Measurements from ENCODE around the gene XPO5.
"Not testable (repeated sequence)": the region's sequence is repeated elsewhere in the genome, so short reads cannot be mapped to it uniquely, and the experiment has no call there.

Gene XPO5

GRCh38 chr6:43516367-43516696 lies 59.5 kb downstream of the XPO5 start:
- no peak for DNase-seq

GRCh38 chr6:43515808-43516207 lies 60.0 kb downstream of the XPO5 start:
- DNase-seq, result no peak

GRCh38 chr6:43511824-43512415 lies 63.9 kb downstream of the XPO5 start:
- DNase-seq, result no peak

GRCh38 chr6:43510827-43511163 lies 65.0 kb downstream of the XPO5 start:
- DNase-seq, result no peak

GRCh38 chr6:43509984-43510826 lies 65.6 kb downstream of the XPO5 start, which contains the start of gene LRRC73:
TSS of gene LRRC73 (minus strand) at chr6:43510346. CDS start at chr6:43509785, 561 bp downstream.
- DNase-seq, result peak; percentile 13

- no peak for DNase-seq
Observed at GRCh38 chr6:43509142-43509983, 66.5 kb downstream of the XPO5 start.

- DNase-seq, result no peak
Observed at GRCh38 chr6:43508481-43509141, 67.2 kb downstream of the XPO5 start.

GRCh38 chr6:43506667-43507471 lies 69.0 kb downstream of the XPO5 start:
- no peak for DNase-seq

GRCh38 chr6:43506171-43506570 lies 69.7 kb downstream of the XPO5 start:
- DNase-seq, result no peak

GRCh38 chr6:43505718-43506117 lies 70.1 kb downstream of the XPO5 start:
- DNase-seq, result no peak

GRCh38 chr6:43504756-43505593 lies 70.9 kb downstream of the XPO5 start:
- no peak for DNase-seq

- DNase-seq, result no peak
Observed at GRCh38 chr6:43503443-43503842, 72.4 kb downstream of the XPO5 start.

- DNase-seq, result no peak
Observed at GRCh38 chr6:43502666-43503065, 73.2 kb downstream of the XPO5 start.

GRCh38 chr6:43500921-43501320 lies 74.9 kb downstream of the XPO5 start:
- no peak for DNase-seq

GRCh38 chr6:43499028-43499815 lies 76.6 kb downstream of the XPO5 start:
- no peak for DNase-seq

GRCh38 chr6:43498291-43498690 lies 77.5 kb downstream of the XPO5 start:
- DNase-seq, result not testable (repeated sequence)

- no peak for DNase-seq
Observed at GRCh38 chr6:43497689-43498088, 78.1 kb downstream of the XPO5 start.

GRCh38 chr6:43497129-43497396 lies 78.8 kb downstream of the XPO5 start:
- DNase-seq, result no peak

GRCh38 chr6:43496370-43497128 lies 79.3 kb downstream of the XPO5 start:
- DNase-seq, result no peak

GRCh38 chr6:43495409-43495941 lies 80.4 kb downstream of the XPO5 start:
- no peak for DNase-seq

Data from NCI-H2107 (cell line).